Left ventricle myocardium superior (tissue), 1 donor: ENCODE data around the gene OR51B4. TPM values are rescaled to one million over a fixed set of nuclear protein-coding genes. Genes with fewer than 3 reads are reported as not detected.
A peak's percentile ranks its signal among the peaks of the same experiment; 100 is the strongest.
"Not testable (repeated sequence)": the region's sequence is repeated elsewhere in the genome, so short reads cannot be mapped to it uniquely, and the experiment has no call there.

Experiments used
- ATAC-seq: fragments of 200-7000 bp; cut with Tn5 transposase; one replicate; pipeline ENCODE4 v1.9.1; 2020; ENCODE audit warnings: mild to moderate bottlenecking, moderate library complexity
- DNase-seq: peaks from one replicate; pipeline ENCODE4 v3.0.0-alpha.2; 2020
- intact Hi-C: fragments of 100-400 bp; cut with micrococcal nuclease; formaldehyde crosslinking; loops from one replicate; pipeline ENCODE4 v1.11.0; 2022
- total RNA-seq: library from RNA; stranded (reverse); fragmentation: NEBNext Ultra II Directional; extraction: Animal tissue kit (Norgen Biotek cat#: 25700); gene quantifications from one replicate; pipeline ENCODE4 v1.2.1, GENCODE V29; 2021
- donor health status: DM: no; HTN: yes; CAD: no; lungs with severe emphysema.

The OR51B4 gene
- total RNA-seq, 1 donor from 2014 or later = not detected

- DNase-seq (no peak), ATAC-seq (no peak)
- intact Hi-C loops = no loop called here
Observed at GRCh38 chr11:5298451-5298850, 3.3 kb downstream of the OR51B4 start.

DNA sequence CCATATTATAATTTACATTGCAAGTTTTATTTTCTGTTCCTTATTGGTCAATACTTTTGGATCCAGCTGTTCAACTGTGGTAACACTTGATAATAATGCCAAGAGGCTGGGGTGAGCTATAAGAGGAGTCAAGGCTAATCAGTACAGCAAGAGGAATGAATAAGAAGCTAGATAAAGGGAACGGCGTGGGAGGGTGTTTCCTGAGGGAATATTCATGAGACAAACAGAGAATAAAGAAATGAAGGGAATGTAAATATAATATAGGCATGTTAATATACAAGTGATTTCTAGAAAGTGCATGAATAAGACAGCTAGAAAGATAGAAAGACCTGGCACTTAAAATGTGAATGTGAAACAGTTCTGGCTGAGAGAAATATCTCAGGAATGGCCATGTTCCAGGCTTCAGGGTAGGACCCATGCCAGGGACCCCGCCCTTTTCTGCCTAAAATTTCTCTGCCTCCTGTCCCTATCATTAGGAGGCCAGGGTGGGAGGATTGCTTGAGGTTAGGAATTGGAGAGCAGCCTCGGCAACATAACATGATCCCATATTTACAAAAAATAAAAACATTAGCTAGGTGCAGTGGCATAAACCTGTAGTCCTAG, 3.9 kb downstream of the OR51B4 start:
- no peak for ATAC-seq

DNA sequence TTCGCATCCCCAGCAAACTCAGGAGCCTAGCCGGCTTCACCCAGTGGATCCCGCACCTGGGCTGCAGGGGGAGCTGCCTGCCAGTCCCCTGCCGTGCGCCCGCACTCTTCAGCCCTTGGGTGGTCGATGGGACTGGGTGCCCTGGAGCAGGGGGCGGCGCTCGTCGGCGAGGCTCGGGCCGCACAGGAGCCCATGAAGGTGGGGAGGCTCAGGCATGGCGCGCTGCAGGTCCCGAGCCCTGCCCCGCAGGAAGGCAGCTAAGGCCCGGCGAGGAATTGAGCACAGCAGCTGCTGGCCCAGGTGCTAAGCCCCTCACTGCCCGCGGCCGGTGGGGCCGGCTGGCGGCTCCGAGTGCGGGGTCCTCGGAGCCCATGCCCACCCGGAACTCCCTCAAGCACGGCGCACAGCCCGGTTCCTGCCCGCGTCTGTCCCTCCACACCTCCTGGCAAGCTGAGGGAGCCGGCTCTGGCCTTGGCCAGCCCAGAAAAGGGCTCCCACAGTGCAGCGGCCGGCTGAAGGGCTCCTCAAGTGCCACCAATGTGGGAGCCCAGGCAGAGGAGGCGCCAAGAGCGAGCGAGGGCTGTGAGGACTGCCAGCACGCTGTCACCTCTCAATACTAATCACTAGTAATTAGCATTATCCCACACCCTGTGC, 7.3 kb downstream of the OR51B4 start:
- intact Hi-C loops, DNase-seq, ATAC-seq: not testable (repeated sequence)

More for the DNA sequence above, 3.9 kb downstream of the OR51B4 start:
- DNase-seq = no peak
- intact Hi-C loops = no loop called here

GRCh38 chr11:5293028-5293427, 8.7 kb downstream of the OR51B4 start:
- DNase-seq = no peak
- intact Hi-C loops = no loop called here

DNA sequence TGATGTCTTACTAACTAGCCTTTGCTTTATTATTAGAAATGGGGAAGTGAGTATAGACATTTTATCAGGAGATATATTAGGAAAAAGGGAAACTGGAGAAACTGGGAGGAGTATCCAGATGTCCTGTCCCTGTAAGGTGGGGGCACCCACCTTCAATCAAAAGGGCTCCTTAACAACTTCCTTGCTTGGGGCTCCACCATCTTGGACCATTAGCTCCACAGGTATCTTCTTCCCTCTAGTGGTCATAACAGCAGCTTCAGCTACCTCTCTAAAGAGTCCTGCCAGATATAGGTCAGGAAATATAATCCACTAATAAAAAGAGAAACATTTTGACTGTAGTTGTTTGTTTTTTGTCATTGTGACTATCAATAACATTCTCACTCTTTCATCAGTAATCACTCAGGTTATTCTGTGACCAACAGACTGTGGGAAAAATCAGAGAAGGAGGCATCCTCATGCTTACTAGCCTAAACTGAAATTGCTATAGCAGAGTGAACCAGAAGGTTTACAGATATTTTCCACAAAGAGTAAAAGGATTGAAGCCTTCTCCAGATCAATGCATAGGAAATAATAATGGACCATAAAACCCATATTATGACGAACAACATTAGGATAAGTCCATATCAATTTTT, 10.4 kb downstream of the OR51B4 start:
- DNase-seq (no peak), ATAC-seq (no peak)
- intact Hi-C loops = no loop called here

More at GRCh38 chr11:5293028-5293427, 8.7 kb downstream of the OR51B4 start:
- ATAC-seq = no peak

GRCh38 chr11:5290106-5290505, 11.6 kb downstream of the OR51B4 start:
- DNase-seq = no peak
- intact Hi-C loops = no loop called here
- no peak for ATAC-seq

GRCh38 chr11:5289696-5290095, 12.1 kb downstream of the OR51B4 start:
- ATAC-seq (no peak), DNase-seq (no peak)
- intact Hi-C loops = no loop called here

- DNase-seq = no peak
- no peak for ATAC-seq
- intact Hi-C loops = no loop called here
Observed at GRCh38 chr11:5288906-5289550, 12.7 kb downstream of the OR51B4 start.

DNA sequence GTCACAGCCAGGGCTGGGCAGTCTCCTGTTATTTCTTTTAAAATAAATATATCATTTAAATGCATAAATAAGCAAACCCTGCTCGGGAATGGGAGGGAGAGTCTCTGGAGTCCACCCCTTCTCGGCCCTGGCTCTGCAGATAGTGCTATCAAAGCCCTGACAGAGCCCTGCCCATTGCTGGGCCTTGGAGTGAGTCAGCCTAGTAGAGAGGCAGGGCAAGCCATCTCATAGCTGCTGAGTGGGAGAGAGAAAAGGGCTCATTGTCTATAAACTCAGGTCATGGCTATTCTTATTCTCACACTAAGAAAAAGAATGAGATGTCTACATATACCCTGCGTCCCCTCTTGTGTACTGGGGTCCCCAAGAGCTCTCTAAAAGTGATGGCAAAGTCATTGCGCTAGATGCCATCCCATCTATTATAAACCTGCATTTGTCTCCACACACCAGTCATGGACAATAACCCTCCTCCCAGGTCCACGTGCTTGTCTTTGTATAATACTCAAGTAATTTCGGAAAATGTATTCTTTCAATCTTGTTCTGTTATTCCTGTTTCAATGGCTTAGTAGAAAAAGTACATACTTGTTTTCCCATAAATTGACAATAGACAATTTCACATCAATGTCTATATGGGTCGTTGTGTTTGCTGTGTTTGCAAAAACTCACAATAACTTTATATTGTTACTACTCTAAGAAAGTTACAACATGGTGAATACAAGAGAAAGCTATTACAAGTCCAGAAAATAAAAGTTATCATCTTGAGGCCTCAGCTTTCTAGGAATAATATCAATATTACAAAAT, 13.4 kb downstream of the OR51B4 start:
- ATAC-seq (no peak), DNase-seq (no peak)
- intact Hi-C loops = no loop called here

GRCh38 chr11:5286901-5287300, 14.8 kb downstream of the OR51B4 start:
- intact Hi-C loops = no loop called here
- ATAC-seq (no peak), DNase-seq (no peak)

DNA sequence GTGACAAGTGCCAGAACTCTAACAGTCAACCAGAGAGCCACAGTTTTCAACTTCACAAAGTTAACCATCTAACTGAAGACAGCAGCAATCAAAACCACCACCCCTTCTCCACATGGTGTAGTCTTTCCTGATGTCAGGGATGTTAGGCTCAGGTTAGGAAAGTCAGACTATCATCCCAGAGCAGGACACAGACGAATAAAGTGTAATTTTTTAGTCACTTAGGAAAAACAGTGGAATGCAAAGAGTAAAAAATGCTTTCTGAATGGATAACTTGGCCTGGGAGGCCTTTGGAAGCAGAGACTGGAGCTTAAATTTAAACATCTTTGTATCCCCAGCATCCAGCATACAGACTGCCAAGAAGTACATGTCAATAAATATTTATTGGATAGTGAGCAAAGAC, 15.4 kb downstream of the OR51B4 start:
- intact Hi-C loops = no loop called here
- no peak for DNase-seq
- ATAC-seq = no peak

- no peak for ATAC-seq
- intact Hi-C loops = no loop called here
- no peak for DNase-seq
Observed at GRCh38 chr11:5285703-5286340, 15.9 kb downstream of the OR51B4 start.

DNA sequence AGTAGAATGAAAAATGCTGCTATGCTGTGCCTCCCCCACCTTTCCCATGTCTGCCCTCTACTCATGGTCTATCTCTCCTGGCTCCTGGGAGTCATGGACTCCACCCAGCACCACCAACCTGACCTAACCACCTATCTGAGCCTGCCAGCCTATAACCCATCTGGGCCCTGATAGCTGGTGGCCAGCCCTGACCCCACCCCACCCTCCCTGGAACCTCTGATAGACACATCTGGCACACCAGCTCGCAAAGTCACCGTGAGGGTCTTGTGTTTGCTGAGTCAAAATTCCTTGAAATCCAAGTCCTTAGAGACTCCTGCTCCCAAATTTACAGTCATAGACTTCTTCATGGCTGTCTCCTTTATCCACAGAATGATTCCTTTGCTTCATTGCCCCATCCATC, 17.1 kb downstream of the OR51B4 start:
- ATAC-seq (no peak), DNase-seq (no peak)
- intact Hi-C loops = no loop called here

GRCh38 chr11:5283882-5284281, 17.9 kb downstream of the OR51B4 start:
- ATAC-seq (no peak), DNase-seq (no peak)
- intact Hi-C loops = no loop called here

DNA sequence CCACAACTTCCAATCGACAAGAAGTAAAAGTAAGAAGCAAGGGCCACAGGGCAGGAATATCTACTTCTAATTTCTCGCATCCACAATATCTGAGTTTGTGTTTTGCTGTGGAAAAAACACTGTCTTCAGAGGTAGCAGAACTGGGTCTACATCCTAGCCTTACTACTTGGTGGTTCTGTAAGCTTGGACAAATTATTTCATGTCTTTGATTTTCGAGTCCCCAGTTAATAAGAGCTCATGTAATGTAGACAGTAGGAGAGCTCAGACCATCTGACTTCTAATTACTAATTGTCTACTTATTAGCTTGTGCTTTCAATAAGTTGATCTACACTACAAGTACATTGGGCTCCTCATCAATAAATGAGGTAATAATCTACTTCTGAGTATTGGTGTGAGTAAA, 18.7 kb downstream of the OR51B4 start:
- DNase-seq = no peak
- intact Hi-C loops = no loop called here
- no peak for ATAC-seq

- ATAC-seq = no peak
- intact Hi-C loops = no loop called here
- DNase-seq = no peak
Observed at GRCh38 chr11:5282628-5283027, 19.1 kb downstream of the OR51B4 start.

DNA sequence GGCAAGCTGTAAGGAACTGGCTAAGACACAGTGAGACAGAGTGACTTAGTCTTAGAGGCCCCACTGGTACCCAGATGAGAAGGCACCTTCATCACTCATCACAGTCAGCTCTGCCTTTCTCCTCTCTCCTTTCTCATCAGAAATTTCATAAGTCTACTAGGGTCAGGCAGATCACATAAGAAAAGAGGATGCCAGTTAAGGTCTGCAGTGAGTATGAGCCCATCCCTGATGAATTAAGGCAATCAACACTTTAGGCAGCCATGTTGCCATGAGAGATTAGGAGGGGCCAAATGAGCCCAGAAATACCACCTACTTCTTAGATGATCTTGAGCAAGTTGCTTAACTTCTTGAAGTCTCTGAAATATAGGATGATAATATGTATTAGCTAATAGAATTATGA, 20.1 kb downstream of the OR51B4 start:
- no peak for DNase-seq
- intact Hi-C loops = no loop called here
- no peak for ATAC-seq

- DNase-seq = no peak
- intact Hi-C loops = no loop called here
- ATAC-seq = peak; percentile 34
Observed at GRCh38 chr11:5280582-5281102, 21.1 kb downstream of the OR51B4 start.
